CD4-positive, alpha-beta T cell (primary cell): Measurements from ENCODE around the gene PPARG. TPM values are rescaled to one million over a fixed set of nuclear protein-coding genes. Genes with fewer than 3 reads are reported as not detected.

ENCODE experiments used
- ATAC-seq: fragments of 200-7000 bp; cut with Tn5 transposase; one replicate; pipeline ENCODE4 v1.10.0; 2022; ENCODE audit warnings: mild to moderate bottlenecking; ENCODE audit not compliant: poor library complexity
- CTCF ChIA-PET: fragments of 350-600 bp; sonication (Branson Sonifier 250); formaldehyde crosslinking; loops from one replicate; lab custom pipeline; 2021; ENCODE audit warnings: antibody characterized with exemption, inconsistent platforms; lab: Charles Lee
- POLR2A ChIA-PET: fragments of 350-600 bp; sonication (Branson Sonifier 250); formaldehyde crosslinking; loops from one replicate; lab custom pipeline; 2021; ENCODE audit warnings: antibody characterized with exemption, inconsistent platforms; lab: Charles Lee
- DNase-seq, 14 experiments: peaks; one replicate each; pipeline ENCODE4 v3.0.0-alpha.2; 2013 to 2020; ENCODE audit warnings: mixed read lengths in 2 of 14
- H3K27ac ChIP-seq, 2 donors: one replicate each; pipeline versions ENCODE4 v1.5.1 to v1.7.0; 2013; ENCODE audit warnings: low read length in 2 of 2, low read depth in 1 of 2, mild to moderate bottlenecking in 1 of 2
- H3K27me3 ChIP-seq, 2 experiments: 1 replicate in 1 of 2; 2 replicates in 1 of 2; pipeline versions ENCODE4 v1.6.1 to v1.7.0; 2013; ENCODE audit warnings: low read length in 2 of 2, control low read depth in 1 of 2, mild to moderate bottlenecking in 1 of 2, moderate library complexity in 1 of 2; ENCODE audit not compliant: insufficient read depth in 2 of 2, control insufficient read depth in 1 of 2
- H3K36me3 ChIP-seq: one replicate; pipeline ENCODE4 v1.6.1; 2013; ENCODE audit warnings: low read length, control low read depth; ENCODE audit not compliant: insufficient read depth
- H3K4me1 ChIP-seq: one replicate; pipeline ENCODE4 v1.6.1; 2013; ENCODE audit warnings: low read length, control low read depth; ENCODE audit not compliant: insufficient read depth
- H3K4me3 ChIP-seq: one replicate; pipeline ENCODE4 v1.5.1; 2013; ENCODE audit warnings: mild to moderate bottlenecking, low read length, moderate library complexity
- H3K9me3 ChIP-seq, 2 experiments: 1 replicate in 1 of 2; 2 replicates in 1 of 2; pipeline versions ENCODE4 v1.6.1 to v1.7.0; 2013; ENCODE audit warnings: low read length in 2 of 2, mild to moderate bottlenecking in 2 of 2, control low read depth in 1 of 2, moderate library complexity in 1 of 2; ENCODE audit not compliant: control insufficient read depth in 1 of 2, insufficient read depth in 1 of 2
- H3K27ac Mint-ChIP-seq: one replicate; pipeline ENCODE4 v1.8.0; 2020; ENCODE audit warnings: mixed read lengths
- H3K27me3 Mint-ChIP-seq: one replicate; pipeline ENCODE4 v1.8.0; 2021; ENCODE audit warnings: mixed read lengths
- H3K36me3 Mint-ChIP-seq: one replicate; pipeline ENCODE4 v1.8.0; 2021; ENCODE audit warnings: low read depth, mixed read lengths
- H3K4me1 Mint-ChIP-seq: one replicate; pipeline ENCODE4 v1.8.0; 2021; ENCODE audit warnings: low read depth, mixed read lengths
- H3K4me3 Mint-ChIP-seq: one replicate; pipeline ENCODE4 v1.8.0; 2020; ENCODE audit warnings: mild to moderate bottlenecking, mixed read lengths
- H3K9me3 Mint-ChIP-seq: one replicate; pipeline ENCODE4 v1.8.0; 2020; ENCODE audit warnings: mixed read lengths
- intact Hi-C, 2 experiments: fragments of 100-400 bp; cut with DNase I in 1 of 2; cut with micrococcal nuclease in 1 of 2; formaldehyde crosslinking; loops; one replicate each; pipeline versions ENCODE4 v1.15.1 to v1.9.0; 2023 to 2025; cut with DNase I, micrococcal nuclease
- total RNA-seq, 174 experiments: library from RNA in 2 of 174; stranded (reverse) in 2 of 174; gene quantifications; one replicate each; pipeline ENCODE4 v1.2.3 and lab custom pipeline; 2021 to 2026
- TF ChIP-seq, protein P1 (sequence below): fragments of 200-600 bp; IDR thresholded peaks from one replicate; pipeline ENCODE4 v1.8.0; 2022; ENCODE audit warnings: antibody characterized with exemption, mild to moderate bottlenecking

Gene PPARG
- total RNA-seq, 2 experiments from 2014 or later: 0.27 to 0.75 TPM

- CTCF ChIA-PET: interaction anchor here (0.7 kb wide), 1 partner anchor 234 kb away, joined by 3 read pairs; no protein-coding TSS in a partner anchor
- Mint-ChIP-seq H3K4me1 (no peaks in the 10 kb centered on the region), H3K27me3 (peaks cover 3% of the 10 kb centered on the region), H3K27ac (no peak overlapping the region), H3K9me3 (no peaks in the 10 kb centered on the region), H3K4me3 (no peak overlapping the region), H3K36me3 (no peaks in the 10 kb centered on the region)
- DNase-seq (no peak), ATAC-seq (no peak)
- Histone ChIP-seq H3K9me3 (no peaks in the 10 kb centered on the region), H3K4me3 (no peak overlapping the region), H3K36me3 (no peaks in the 10 kb centered on the region), H3K27me3 (no peaks in the 10 kb centered on the region), H3K27ac (no peak overlapping the region), H3K4me1 (no peaks in the 10 kb centered on the region)
- TF ChIP-seq, protein P1, sequence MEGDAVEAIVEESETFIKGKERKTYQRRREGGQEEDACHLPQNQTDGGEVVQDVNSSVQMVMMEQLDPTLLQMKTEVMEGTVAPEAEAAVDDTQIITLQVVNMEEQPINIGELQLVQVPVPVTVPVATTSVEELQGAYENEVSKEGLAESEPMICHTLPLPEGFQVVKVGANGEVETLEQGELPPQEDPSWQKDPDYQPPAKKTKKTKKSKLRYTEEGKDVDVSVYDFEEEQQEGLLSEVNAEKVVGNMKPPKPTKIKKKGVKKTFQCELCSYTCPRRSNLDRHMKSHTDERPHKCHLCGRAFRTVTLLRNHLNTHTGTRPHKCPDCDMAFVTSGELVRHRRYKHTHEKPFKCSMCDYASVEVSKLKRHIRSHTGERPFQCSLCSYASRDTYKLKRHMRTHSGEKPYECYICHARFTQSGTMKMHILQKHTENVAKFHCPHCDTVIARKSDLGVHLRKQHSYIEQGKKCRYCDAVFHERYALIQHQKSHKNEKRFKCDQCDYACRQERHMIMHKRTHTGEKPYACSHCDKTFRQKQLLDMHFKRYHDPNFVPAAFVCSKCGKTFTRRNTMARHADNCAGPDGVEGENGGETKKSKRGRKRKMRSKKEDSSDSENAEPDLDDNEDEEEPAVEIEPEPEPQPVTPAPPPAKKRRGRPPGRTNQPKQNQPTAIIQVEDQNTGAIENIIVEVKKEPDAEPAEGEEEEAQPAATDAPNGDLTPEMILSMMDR: no peak
- intact Hi-C loops: loop anchor here in 1 of 2 experiments (5.0 kb wide), 1 partner anchor 138 kb away; no protein-coding TSS in a partner anchor
- POLR2A ChIA-PET: no interaction called here
Measured at GRCh38 chr3:12309716-12310115, 20.8 kb downstream of the PPARG start.

DNA sequence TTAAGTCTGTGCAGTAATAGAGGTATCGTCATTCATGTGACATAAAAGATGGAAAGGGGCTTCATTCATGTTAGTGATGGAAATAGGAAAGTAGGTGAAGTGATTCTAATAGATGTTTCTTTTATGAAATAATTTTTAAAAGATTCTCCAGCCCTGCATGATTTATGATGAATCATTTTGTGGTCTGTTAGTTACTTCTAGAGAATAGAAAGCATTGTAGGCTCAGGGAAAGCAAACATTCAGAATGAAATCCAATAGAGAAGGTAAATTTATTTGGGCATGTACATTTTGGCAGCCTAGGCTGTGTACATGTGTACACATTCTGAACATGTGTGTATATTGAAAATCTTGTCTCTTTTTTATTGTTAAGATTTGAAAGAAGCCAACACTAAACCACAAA is 23.1 kb downstream of the PPARG start:
- ChIA-PET POLR2A (no interaction called here), CTCF (no interaction called here)
- H3K4me3 Mint-ChIP-seq: no peak overlapping the region
- no peaks in the 10 kb centered on the region for H3K9me3 Mint-ChIP-seq
- H3K27ac ChIP-seq: no peak overlapping the region
- no peaks in the 10 kb centered on the region for H3K36me3 Mint-ChIP-seq
- no peaks in the 10 kb centered on the region for H3K4me1 ChIP-seq
- H3K4me1 Mint-ChIP-seq: no peaks in the 10 kb centered on the region
- H3K9me3 ChIP-seq: no peaks in the 10 kb centered on the region
- TF ChIP-seq, protein P1: no peak
- no peak overlapping the region for H3K27ac Mint-ChIP-seq
- H3K27me3 ChIP-seq: no peaks in the 10 kb centered on the region
- H3K4me3 ChIP-seq: no peak overlapping the region
- intact Hi-C loops: loop anchor here in 1 of 2 experiments (5.0 kb wide), 1 partner anchor 135 kb away; no protein-coding TSS in a partner anchor
- DNase-seq (no peak), ATAC-seq (no peak)
- no peaks in the 10 kb centered on the region for H3K36me3 ChIP-seq
- H3K27me3 Mint-ChIP-seq: peaks cover 8% of the 10 kb centered on the region

DNA sequence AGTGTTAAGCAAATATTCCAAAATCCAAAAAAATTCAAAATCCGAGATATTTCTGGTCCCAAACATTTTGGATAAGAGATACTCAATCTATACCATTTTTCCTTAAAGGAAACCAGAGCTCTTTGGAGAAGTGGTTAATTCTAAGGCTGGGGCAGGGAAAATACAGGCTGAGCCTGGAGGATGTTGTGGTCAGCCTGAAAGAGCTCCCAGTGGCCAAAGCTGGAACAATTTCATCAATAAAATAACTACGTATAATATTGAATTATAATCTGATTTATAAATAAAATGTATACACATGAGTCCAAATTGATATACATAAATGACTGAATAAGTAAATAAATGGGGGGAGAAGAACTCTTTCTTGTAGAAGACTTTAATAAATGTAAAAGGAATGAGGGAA is 24.6 kb downstream of the PPARG start:
- Mint-ChIP-seq H3K9me3 (no peaks in the 10 kb centered on the region), H3K27me3 (peaks cover 8% of the 10 kb centered on the region), H3K4me1 (no peaks in the 10 kb centered on the region), H3K4me3 (no peak overlapping the region), H3K36me3 (no peaks in the 10 kb centered on the region), H3K27ac (no peak overlapping the region)
- ChIA-PET POLR2A (no interaction called here), CTCF (no interaction called here)
- no peak overlapping the region for H3K4me3 ChIP-seq
- no peaks in the 10 kb centered on the region for H3K9me3 ChIP-seq
- intact Hi-C loops: loop anchor here in 1 of 2 experiments (5.0 kb wide), 1 partner anchor 134 kb away; no protein-coding TSS in a partner anchor
- H3K4me1 ChIP-seq: no peaks in the 10 kb centered on the region
- H3K27ac ChIP-seq: no peak overlapping the region
- H3K36me3 ChIP-seq: no peaks in the 10 kb centered on the region
- DNase-seq (no peak), ATAC-seq (no peak)
- H3K27me3 ChIP-seq: no peaks in the 10 kb centered on the region
- TF ChIP-seq, protein P1: no peak
